NCI-H748 (cell line): ENCODE results near the gene SAYSD1.

Source experiments
- DNase-seq: peaks from one replicate; lab custom pipeline; 2025; ENCODE audit not compliant: unreplicated experiment; lab: John Stamatoyannopoulos, UW

The SAYSD1 gene

GRCh38 chr6:39058471-39059147 lies 56.4 kb downstream of the SAYSD1 start:
- DNase-seq, result no peak

- DNase-seq, result no peak
Observed at GRCh38 chr6:39057251-39058155, 57.5 kb downstream of the SAYSD1 start.

GRCh38 chr6:39056681-39057080 lies 58.3 kb downstream of the SAYSD1 start:
- no peak for DNase-seq

GRCh38 chr6:39056191-39056590 lies 58.8 kb downstream of the SAYSD1 start:
- no peak for DNase-seq

GRCh38 chr6:39055661-39056060 lies 59.3 kb downstream of the SAYSD1 start:
- DNase-seq, result no peak

GRCh38 chr6:39054577-39055142 lies 60.3 kb downstream of the SAYSD1 start:
- DNase-seq, result no peak
